WTC11 (cell line): ENCODE measurements around the gene FAHD2A. TPM values are rescaled to one million over a fixed set of nuclear protein-coding genes. Genes with fewer than 3 reads are reported as not detected.

Source experiments
- ATAC-seq: fragments of 200-7000 bp; cut with Tn5 transposase; 2 replicates; pipeline ENCODE4 v1.10.0; 2021; ENCODE audit warnings: mild to moderate bottlenecking, moderate library complexity
- CTCF ChIA-PET: fragments of 300-600 bp; sonication (Branson Sonifier 250); formaldehyde crosslinking; loops from one replicate; lab custom pipeline; 2021; ENCODE audit warnings: antibody characterized with exemption; lab: Charles Lee
- POLR2A ChIA-PET: fragments of 350-600 bp; sonication (Branson Sonifier 250); formaldehyde crosslinking; loops from one replicate; lab custom pipeline; 2021; ENCODE audit warnings: antibody characterized with exemption; lab: Charles Lee
- DNase-seq: peaks from one replicate; pipeline ENCODE4 v3.0.0; 2021; ENCODE audit warnings: low spot score
- H3K27ac Mint-ChIP-seq: 2 replicates; pipeline ENCODE4 v1.8.0; 2021; ENCODE audit warnings: mixed read lengths
- H3K27me3 Mint-ChIP-seq: 2 replicates; pipeline ENCODE4 v1.8.0; 2021; ENCODE audit warnings: low read depth, mild to moderate bottlenecking, moderate library complexity, mixed read lengths
- H3K36me3 Mint-ChIP-seq: 2 replicates; pipeline ENCODE4 v1.8.0; 2021; ENCODE audit warnings: mixed read lengths
- H3K4me1 Mint-ChIP-seq: 2 replicates; pipeline ENCODE4 v1.8.0; 2022; ENCODE audit warnings: mixed read lengths
- H3K4me3 Mint-ChIP-seq: 2 replicates; pipeline ENCODE4 v1.8.0; 2021; ENCODE audit warnings: mild to moderate bottlenecking, moderate library complexity, mixed read lengths
- H3K9me3 Mint-ChIP-seq: 2 replicates; pipeline ENCODE4 v1.8.0; 2021; ENCODE audit warnings: mixed read lengths
- E2F5 ChIP-seq: sonication (generic); formaldehyde crosslinking; IDR thresholded peaks from 2 replicates; pipeline ENCODE4 v1.8.1; 2022; ENCODE audit warnings: mild to moderate bottlenecking, moderate library complexity, missing genetic modification reagents
- ELF4 ChIP-seq: sonication (generic); formaldehyde crosslinking; IDR thresholded peaks from 2 replicates; pipeline ENCODE4 v1.8.1; 2022; ENCODE audit warnings: low read depth, mild to moderate bottlenecking, moderate library complexity, missing genetic modification reagents
- ESRRA ChIP-seq: sonication (generic); formaldehyde crosslinking; IDR thresholded peaks from 2 replicates; pipeline ENCODE4 v1.8.1; 2022; ENCODE audit warnings: mild to moderate bottlenecking, missing genetic modification reagents, borderline replicate concordance
- GABPB1 ChIP-seq: sonication (generic); formaldehyde crosslinking; IDR thresholded peaks from 2 replicates; pipeline ENCODE4 v1.8.1; 2023; ENCODE audit warnings: mild to moderate bottlenecking, missing genetic modification reagents
- GTF2I ChIP-seq: fragments of 250-450 bp; sonication (Bioruptor Pico); conservative IDR thresholded peaks from 2 replicates; pipeline ENCODE4 v1.4.0; 2021; ENCODE audit warnings: mild to moderate bottlenecking
- HMGA2 ChIP-seq: fragments of 250-450 bp; sonication (Bioruptor Pico); IDR thresholded peaks from 2 replicates; pipeline ENCODE4 v1.4.0; 2021; ENCODE audit warnings: mild to moderate bottlenecking, moderate library complexity
- MYBL2 ChIP-seq: sonication (generic); formaldehyde crosslinking; IDR thresholded peaks from 2 replicates; pipeline ENCODE4 v1.8.1; 2023; ENCODE audit warnings: mild to moderate bottlenecking, moderate library complexity, missing genetic modification reagents
- NR3C1 ChIP-seq: sonication (generic); formaldehyde crosslinking; conservative IDR thresholded peaks from 2 replicates; pipeline ENCODE4 v1.8.1; 2023; ENCODE audit warnings: low read depth, mild to moderate bottlenecking, missing genetic modification reagents
- PRRX2 ChIP-seq: fragments of 250-450 bp; sonication (Bioruptor Pico); IDR thresholded peaks from 2 replicates; pipeline ENCODE4 v1.8.0; 2021; ENCODE audit warnings: mild to moderate bottlenecking
- RORB ChIP-seq: fragments of 250-450 bp; sonication (Bioruptor Pico); IDR thresholded peaks from 2 replicates; pipeline ENCODE4 v1.9.0; 2021; ENCODE audit warnings: mild to moderate bottlenecking
- TEAD4 ChIP-seq: sonication (generic); formaldehyde crosslinking; IDR thresholded peaks from 2 replicates; pipeline ENCODE4 v1.8.0; 2022; ENCODE audit warnings: mild to moderate bottlenecking, missing genetic modification reagents
- TP53 ChIP-seq: sonication (generic); formaldehyde crosslinking; IDR thresholded peaks from 2 replicates; pipeline ENCODE4 v1.8.1; 2023; ENCODE audit warnings: mild to moderate bottlenecking, missing genetic modification reagents
- ZNF138 ChIP-seq: sonication (generic); formaldehyde crosslinking; conservative IDR thresholded peaks from 2 replicates; pipeline ENCODE4 v1.8.1; 2022; ENCODE audit warnings: mild to moderate bottlenecking, moderate library complexity, missing genetic modification reagents
- ZNF219 ChIP-seq: sonication (generic); formaldehyde crosslinking; IDR thresholded peaks from 2 replicates; pipeline ENCODE4 v1.8.0; 2023; ENCODE audit warnings: missing genetic modification reagents, mild to moderate bottlenecking, borderline replicate concordance
- total RNA-seq: library from RNA; stranded (reverse); gene quantifications from 3 replicates; pipeline ENCODE4 v1.2.3, GENCODE V29; 2021
- TF ChIP-seq, protein P1 (sequence below): sonication (generic); formaldehyde crosslinking; IDR thresholded peaks from 2 replicates; pipeline ENCODE4 v1.8.1; 2023; ENCODE audit warnings: mild to moderate bottlenecking, missing genetic modification reagents, moderate library complexity
- TF ChIP-seq, protein P2 (sequence below): fragments of 250-450 bp; sonication (Bioruptor Pico); IDR thresholded peaks from 2 replicates; pipeline ENCODE4 v1.9.0; 2021; ENCODE audit warnings: mild to moderate bottlenecking, borderline replicate concordance
- TF ChIP-seq, protein P3 (sequence below): sonication (generic); formaldehyde crosslinking; IDR thresholded peaks from 2 replicates; pipeline ENCODE4 v1.8.0; 2023; ENCODE audit warnings: missing genetic modification reagents, mild to moderate bottlenecking, borderline replicate concordance

FAHD2A gene
- total RNA-seq, 1 experiment from 2014 or later = 47.9 TPM

DNA sequence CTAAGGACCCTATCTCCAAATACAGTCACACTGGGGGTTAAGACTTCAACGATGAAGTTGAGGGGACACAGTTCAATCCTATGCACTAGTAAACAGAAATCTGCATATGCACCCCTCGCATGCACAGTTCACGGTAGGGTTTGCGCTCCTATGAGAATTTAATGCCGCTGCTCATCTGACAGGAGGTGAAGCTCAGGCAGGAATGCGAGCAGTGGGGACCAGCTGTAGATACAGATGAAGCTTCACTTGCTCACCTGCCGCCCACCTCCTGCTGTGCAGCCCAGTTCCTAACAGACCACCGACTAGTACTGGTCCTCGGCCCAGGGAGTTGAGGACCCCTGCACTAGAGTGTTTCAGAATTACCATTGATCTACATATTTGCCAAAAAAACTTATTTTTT lies 40.0 kb upstream of the FAHD2A start:
- H3K36me3 Mint-ChIP-seq = no peaks in the 10 kb centered on the region
- ATAC-seq (no peak), DNase-seq (no peak)
- no peaks in the 10 kb centered on the region; the same call in none of the 2 replicates for H3K27me3 Mint-ChIP-seq
- TF ChIP-seq GABPB1 (CRISPR knock-in tag) (no peak), ESRRA (CRISPR knock-in tag) (no peak), HMGA2 (CRISPR knock-in tag) (no peak), TP53 (CRISPR knock-in tag) (no peak)
- H3K4me1 Mint-ChIP-seq = no peaks in the 10 kb centered on the region
- no peaks in the 10 kb centered on the region for H3K9me3 Mint-ChIP-seq
- CTCF ChIA-PET = interaction anchor here (1.8 kb wide), 1 partner anchor 27 kb away, joined by 4 read pairs; no protein-coding TSS in a partner anchor
- H3K4me3 Mint-ChIP-seq = no peak overlapping the region
- no peak overlapping the region for H3K27ac Mint-ChIP-seq
- POLR2A ChIA-PET = no interaction called here

DNA sequence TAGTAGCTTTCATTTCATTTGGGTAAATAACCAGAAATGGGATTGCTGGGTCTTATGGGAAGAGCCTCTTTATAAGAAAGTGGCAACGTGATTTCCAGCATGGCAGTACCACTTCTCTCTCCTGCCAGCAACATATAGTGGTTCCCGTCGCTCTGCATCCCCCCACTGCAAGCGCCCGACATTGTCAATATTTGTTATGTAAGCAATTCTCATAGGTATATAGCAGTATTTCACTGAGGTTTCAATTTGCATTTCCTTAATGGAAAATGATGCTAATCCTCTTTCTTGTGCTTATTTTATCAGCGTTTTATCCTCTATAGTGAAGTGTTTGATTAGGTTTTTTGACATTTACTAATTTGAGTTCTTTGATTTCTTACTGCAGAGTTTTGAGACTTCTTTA lies 36.0 kb upstream of the FAHD2A start:
- DNase-seq = no peak
- H3K4me1 Mint-ChIP-seq = no peaks in the 10 kb centered on the region
- no peak overlapping the region for H3K27ac Mint-ChIP-seq
- ChIA-PET POLR2A (no interaction called here), CTCF (interaction anchor here (1.3 kb wide), 1 partner anchor 23 kb away, joined by 7 read pairs; no protein-coding TSS in a partner anchor)
- no peak for ATAC-seq
- H3K9me3 Mint-ChIP-seq = peaks cover 6% of the 10 kb centered on the region; the same call in 1 of the 2 replicates
- no peaks in the 10 kb centered on the region; the same call in none of the 2 replicates for H3K27me3 Mint-ChIP-seq
- H3K36me3 Mint-ChIP-seq = no peaks in the 10 kb centered on the region
- TF ChIP-seq ELF4 (CRISPR knock-in tag) = no peak
- no peak for TF ChIP-seq MYBL2 (CRISPR knock-in tag)
- no peak for TF ChIP-seq TEAD4 (CRISPR knock-in tag)
- TF ChIP-seq, protein P1, sequence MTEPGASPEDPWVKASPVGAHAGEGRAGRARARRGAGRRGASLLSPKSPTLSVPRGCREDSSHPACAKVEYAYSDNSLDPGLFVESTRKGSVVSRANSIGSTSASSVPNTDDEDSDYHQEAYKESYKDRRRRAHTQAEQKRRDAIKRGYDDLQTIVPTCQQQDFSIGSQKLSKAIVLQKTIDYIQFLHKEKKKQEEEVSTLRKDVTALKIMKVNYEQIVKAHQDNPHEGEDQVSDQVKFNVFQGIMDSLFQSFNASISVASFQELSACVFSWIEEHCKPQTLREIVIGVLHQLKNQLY (CRISPR knock-in tag) = no peak
- no peak for TF ChIP-seq GTF2I (CRISPR knock-in tag)
- no peak for TF ChIP-seq ESRRA (CRISPR knock-in tag)
- no peak for TF ChIP-seq RORB (CRISPR knock-in tag)
- TF ChIP-seq, protein P2, sequence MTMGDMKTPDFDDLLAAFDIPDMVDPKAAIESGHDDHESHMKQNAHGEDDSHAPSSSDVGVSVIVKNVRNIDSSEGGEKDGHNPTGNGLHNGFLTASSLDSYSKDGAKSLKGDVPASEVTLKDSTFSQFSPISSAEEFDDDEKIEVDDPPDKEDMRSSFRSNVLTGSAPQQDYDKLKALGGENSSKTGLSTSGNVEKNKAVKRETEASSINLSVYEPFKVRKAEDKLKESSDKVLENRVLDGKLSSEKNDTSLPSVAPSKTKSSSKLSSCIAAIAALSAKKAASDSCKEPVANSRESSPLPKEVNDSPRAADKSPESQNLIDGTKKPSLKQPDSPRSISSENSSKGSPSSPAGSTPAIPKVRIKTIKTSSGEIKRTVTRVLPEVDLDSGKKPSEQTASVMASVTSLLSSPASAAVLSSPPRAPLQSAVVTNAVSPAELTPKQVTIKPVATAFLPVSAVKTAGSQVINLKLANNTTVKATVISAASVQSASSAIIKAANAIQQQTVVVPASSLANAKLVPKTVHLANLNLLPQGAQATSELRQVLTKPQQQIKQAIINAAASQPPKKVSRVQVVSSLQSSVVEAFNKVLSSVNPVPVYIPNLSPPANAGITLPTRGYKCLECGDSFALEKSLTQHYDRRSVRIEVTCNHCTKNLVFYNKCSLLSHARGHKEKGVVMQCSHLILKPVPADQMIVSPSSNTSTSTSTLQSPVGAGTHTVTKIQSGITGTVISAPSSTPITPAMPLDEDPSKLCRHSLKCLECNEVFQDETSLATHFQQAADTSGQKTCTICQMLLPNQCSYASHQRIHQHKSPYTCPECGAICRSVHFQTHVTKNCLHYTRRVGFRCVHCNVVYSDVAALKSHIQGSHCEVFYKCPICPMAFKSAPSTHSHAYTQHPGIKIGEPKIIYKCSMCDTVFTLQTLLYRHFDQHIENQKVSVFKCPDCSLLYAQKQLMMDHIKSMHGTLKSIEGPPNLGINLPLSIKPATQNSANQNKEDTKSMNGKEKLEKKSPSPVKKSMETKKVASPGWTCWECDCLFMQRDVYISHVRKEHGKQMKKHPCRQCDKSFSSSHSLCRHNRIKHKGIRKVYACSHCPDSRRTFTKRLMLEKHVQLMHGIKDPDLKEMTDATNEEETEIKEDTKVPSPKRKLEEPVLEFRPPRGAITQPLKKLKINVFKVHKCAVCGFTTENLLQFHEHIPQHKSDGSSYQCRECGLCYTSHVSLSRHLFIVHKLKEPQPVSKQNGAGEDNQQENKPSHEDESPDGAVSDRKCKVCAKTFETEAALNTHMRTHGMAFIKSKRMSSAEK = no peak
- TF ChIP-seq NR3C1 (CRISPR knock-in tag) = no peak
- TF ChIP-seq PRRX2 (CRISPR knock-in tag) = no peak
- no peak for TF ChIP-seq ZNF219
- TF ChIP-seq, protein P3, sequence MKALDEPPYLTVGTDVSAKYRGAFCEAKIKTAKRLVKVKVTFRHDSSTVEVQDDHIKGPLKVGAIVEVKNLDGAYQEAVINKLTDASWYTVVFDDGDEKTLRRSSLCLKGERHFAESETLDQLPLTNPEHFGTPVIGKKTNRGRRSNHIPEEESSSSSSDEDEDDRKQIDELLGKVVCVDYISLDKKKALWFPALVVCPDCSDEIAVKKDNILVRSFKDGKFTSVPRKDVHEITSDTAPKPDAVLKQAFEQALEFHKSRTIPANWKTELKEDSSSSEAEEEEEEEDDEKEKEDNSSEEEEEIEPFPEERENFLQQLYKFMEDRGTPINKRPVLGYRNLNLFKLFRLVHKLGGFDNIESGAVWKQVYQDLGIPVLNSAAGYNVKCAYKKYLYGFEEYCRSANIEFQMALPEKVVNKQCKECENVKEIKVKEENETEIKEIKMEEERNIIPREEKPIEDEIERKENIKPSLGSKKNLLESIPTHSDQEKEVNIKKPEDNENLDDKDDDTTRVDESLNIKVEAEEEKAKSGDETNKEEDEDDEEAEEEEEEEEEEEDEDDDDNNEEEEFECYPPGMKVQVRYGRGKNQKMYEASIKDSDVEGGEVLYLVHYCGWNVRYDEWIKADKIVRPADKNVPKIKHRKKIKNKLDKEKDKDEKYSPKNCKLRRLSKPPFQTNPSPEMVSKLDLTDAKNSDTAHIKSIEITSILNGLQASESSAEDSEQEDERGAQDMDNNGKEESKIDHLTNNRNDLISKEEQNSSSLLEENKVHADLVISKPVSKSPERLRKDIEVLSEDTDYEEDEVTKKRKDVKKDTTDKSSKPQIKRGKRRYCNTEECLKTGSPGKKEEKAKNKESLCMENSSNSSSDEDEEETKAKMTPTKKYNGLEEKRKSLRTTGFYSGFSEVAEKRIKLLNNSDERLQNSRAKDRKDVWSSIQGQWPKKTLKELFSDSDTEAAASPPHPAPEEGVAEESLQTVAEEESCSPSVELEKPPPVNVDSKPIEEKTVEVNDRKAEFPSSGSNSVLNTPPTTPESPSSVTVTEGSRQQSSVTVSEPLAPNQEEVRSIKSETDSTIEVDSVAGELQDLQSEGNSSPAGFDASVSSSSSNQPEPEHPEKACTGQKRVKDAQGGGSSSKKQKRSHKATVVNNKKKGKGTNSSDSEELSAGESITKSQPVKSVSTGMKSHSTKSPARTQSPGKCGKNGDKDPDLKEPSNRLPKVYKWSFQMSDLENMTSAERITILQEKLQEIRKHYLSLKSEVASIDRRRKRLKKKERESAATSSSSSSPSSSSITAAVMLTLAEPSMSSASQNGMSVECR (CRISPR knock-in tag) = no peak
- TF ChIP-seq ZNF138 (CRISPR knock-in tag) = no peak
- no peak for TF ChIP-seq E2F5
- no peak overlapping the region for H3K4me3 Mint-ChIP-seq
